ENCODE results near the gene PSMD11.

Gene PSMD11

GRCh38 chr17:32461498-32461852 is 17.2 kb downstream of the PSMD11 start:
- Histone ChIP-seq H3K4ac (ENCODE audit: low read depth, low read length) (no peak overlapping the region), H3K4me1 (ENCODE audit: control insufficient read depth in 1 of 2, insufficient read depth in 2 of 2, low read length in 2 of 2) (no peaks in the 10 kb centered on the region), H3K79me2 (ENCODE audit: control insufficient read depth, insufficient read depth, low read length, poor library complexity) (no peaks in the 10 kb centered on the region), H3K23ac (ENCODE audit: low read length) (no peak overlapping the region), H4K12ac (ENCODE audit: low read depth, low read length) (no peak overlapping the region), H2BK5ac (ENCODE audit: low read depth, low read length, poor library complexity) (no peak overlapping the region), H2AK5ac (ENCODE audit: low read length) (no peak overlapping the region), H3K9me3 (ENCODE audit: insufficient read depth, low read depth, low read length) (no peaks in the 10 kb centered on the region), H3K14ac (ENCODE audit: low read length) (no peak overlapping the region), H3K4me3 (ENCODE audit: low read depth, low read length) (no peak overlapping the region), H3K18ac (ENCODE audit: low read length) (no peak overlapping the region), H3K27me3 (ENCODE audit: insufficient read depth, low read length) (no peaks in the 10 kb centered on the region), H2AFZ (ENCODE audit: insufficient read depth, low read length, poor library complexity) (no peak overlapping the region), H3K4me2 (ENCODE audit: low read length) (no peak overlapping the region), H2BK120ac (ENCODE audit: insufficient read depth, low read length, poor library complexity) (no peak overlapping the region), H3K27ac (ENCODE audit: low read depth, low read length) (no peak overlapping the region), H3K9ac (ENCODE audit: low read length) (no peak overlapping the region), H3K79me1 (ENCODE audit: low read length) (no peaks in the 10 kb centered on the region), H2BK12ac (ENCODE audit: low read length) (no peak overlapping the region), H4K91ac (ENCODE audit: low read depth, low read length) (no peak overlapping the region), H3K36me3 (ENCODE audit: control insufficient read depth in 1 of 2, insufficient read depth in 2 of 2, low read length in 2 of 2) (peaks cover 35 to 54% of the 10 kb centered on the region in 2 experiments), H4K8ac (ENCODE audit: low read depth, low read length) (no peak overlapping the region)
- no peak for DNase-seq
- no CpG with 5 or more reads among the region's 4 CpGs for WGBS (ENCODE audit: extremely low coverage, insufficient coverage, insufficient read length)

DNA sequence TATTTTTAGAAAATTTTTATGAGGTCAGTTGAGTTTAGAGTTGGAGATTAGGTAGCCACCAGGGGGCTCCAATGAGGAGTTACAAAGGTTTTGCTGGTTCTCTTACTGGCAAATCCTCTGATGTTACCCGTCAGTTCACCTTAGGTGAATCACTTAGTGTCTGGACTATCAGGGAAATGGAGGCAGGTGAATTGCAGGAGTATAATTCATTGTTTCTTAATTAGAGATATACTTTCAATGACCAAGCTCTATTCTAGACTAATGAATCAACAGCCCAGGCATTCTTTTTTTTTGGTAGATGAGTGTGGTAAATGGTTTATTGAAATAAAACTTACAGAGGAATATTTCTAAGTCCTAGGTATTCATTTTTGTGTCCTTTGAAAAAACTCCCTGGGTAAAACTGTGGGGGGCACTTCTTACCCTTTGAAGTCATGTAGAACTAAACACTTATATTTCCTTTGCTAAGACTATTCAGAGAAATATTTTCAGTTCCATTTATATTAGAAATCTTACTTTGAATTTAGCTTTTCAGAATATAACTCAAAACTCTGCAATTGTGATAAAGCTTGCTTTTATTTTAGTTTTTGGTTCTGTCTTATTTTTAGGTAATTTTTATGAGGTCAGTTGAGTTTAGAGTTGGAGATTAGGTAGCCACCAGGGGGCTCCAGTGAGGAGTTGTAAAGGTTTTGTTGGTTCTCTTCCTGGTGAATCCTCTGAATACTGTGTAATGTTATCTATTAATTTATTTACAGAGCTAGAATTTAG is 17.7 kb downstream of the PSMD11 start:
- H3K4me1 ChIP-seq (ENCODE audit: control insufficient read depth in 1 of 2, insufficient read depth in 2 of 2, low read length in 2 of 2), result no peaks in the 10 kb centered on the region
- no peak overlapping the region for H3K4me3 ChIP-seq (ENCODE audit: low read depth, low read length)
- H2AK5ac ChIP-seq (ENCODE audit: low read length), result no peak overlapping the region
- H3K14ac ChIP-seq (ENCODE audit: low read length), result no peak overlapping the region
- H3K36me3 ChIP-seq (ENCODE audit: control insufficient read depth in 1 of 2, insufficient read depth in 2 of 2, low read length in 2 of 2), result peaks cover 33 to 54% of the 10 kb centered on the region in 2 experiments
- H2AFZ ChIP-seq (ENCODE audit: insufficient read depth, low read length, poor library complexity), result no peak overlapping the region
- H4K8ac ChIP-seq (ENCODE audit: low read depth, low read length), result no peak overlapping the region
- no CpG with 5 or more reads among the region's 1 CpG for WGBS (ENCODE audit: extremely low coverage, insufficient coverage, insufficient read length)
- no peak overlapping the region for H3K18ac ChIP-seq (ENCODE audit: low read length)
- H4K91ac ChIP-seq (ENCODE audit: low read depth, low read length), result no peak overlapping the region
- H4K12ac ChIP-seq (ENCODE audit: low read depth, low read length), result no peak overlapping the region
- no peak overlapping the region for H2BK12ac ChIP-seq (ENCODE audit: low read length)
- H3K4ac ChIP-seq (ENCODE audit: low read depth, low read length), result no peak overlapping the region
- DNase-seq, result peak; percentile 68 to 87
- H3K27me3 ChIP-seq (ENCODE audit: insufficient read depth, low read length), result no peaks in the 10 kb centered on the region
- H2BK120ac ChIP-seq (ENCODE audit: insufficient read depth, low read length, poor library complexity), result no peak overlapping the region
- no peak overlapping the region for H3K9ac ChIP-seq (ENCODE audit: low read length)
- no peak overlapping the region for H3K23ac ChIP-seq (ENCODE audit: low read length)
- no peak overlapping the region for H2BK5ac ChIP-seq (ENCODE audit: low read depth, low read length, poor library complexity)
- no peak overlapping the region for H3K27ac ChIP-seq (ENCODE audit: low read depth, low read length)
- no peaks in the 10 kb centered on the region for H3K79me2 ChIP-seq (ENCODE audit: control insufficient read depth, insufficient read depth, low read length, poor library complexity)
- H3K4me2 ChIP-seq (ENCODE audit: low read length), result no peak overlapping the region
- H3K9me3 ChIP-seq (ENCODE audit: insufficient read depth, low read depth, low read length), result no peaks in the 10 kb centered on the region
- H3K79me1 ChIP-seq (ENCODE audit: low read length), result no peaks in the 10 kb centered on the region

GRCh38 chr17:32463304-32463703 is 19.0 kb downstream of the PSMD11 start:
- no peak overlapping the region for H2BK5ac ChIP-seq (ENCODE audit: low read depth, low read length, poor library complexity)
- DNase-seq, result no peak
- H3K27ac ChIP-seq (ENCODE audit: low read depth, low read length), result no peak overlapping the region
- H2BK120ac ChIP-seq (ENCODE audit: insufficient read depth, low read length, poor library complexity), result no peak overlapping the region
- no peak overlapping the region for H2AK5ac ChIP-seq (ENCODE audit: low read length)
- no peak overlapping the region for H3K4me3 ChIP-seq (ENCODE audit: low read depth, low read length)
- H3K14ac ChIP-seq (ENCODE audit: low read length), result no peak overlapping the region
- no peak overlapping the region for H3K9ac ChIP-seq (ENCODE audit: low read length)
- no peak overlapping the region for H2AFZ ChIP-seq (ENCODE audit: insufficient read depth, low read length, poor library complexity)
- no peaks in the 10 kb centered on the region for H3K4me1 ChIP-seq (ENCODE audit: control insufficient read depth in 1 of 2, insufficient read depth in 2 of 2, low read length in 2 of 2)
- no peak overlapping the region for H3K18ac ChIP-seq (ENCODE audit: low read length)
- no peak overlapping the region for H3K4ac ChIP-seq (ENCODE audit: low read depth, low read length)
- WGBS (ENCODE audit: extremely low coverage, insufficient coverage, insufficient read length), result no CpG with 5 or more reads among the region's 3 CpGs
- H3K27me3 ChIP-seq (ENCODE audit: insufficient read depth, low read length), result no peaks in the 10 kb centered on the region
- H3K79me1 ChIP-seq (ENCODE audit: low read length), result no peaks in the 10 kb centered on the region
- no peak overlapping the region for H3K23ac ChIP-seq (ENCODE audit: low read length)
- no peak overlapping the region for H3K4me2 ChIP-seq (ENCODE audit: low read length)
- no peak overlapping the region for H4K91ac ChIP-seq (ENCODE audit: low read depth, low read length)
- no peaks in the 10 kb centered on the region for H3K79me2 ChIP-seq (ENCODE audit: control insufficient read depth, insufficient read depth, low read length, poor library complexity)
- H2BK12ac ChIP-seq (ENCODE audit: low read length), result no peak overlapping the region
- no peaks in the 10 kb centered on the region for H3K9me3 ChIP-seq (ENCODE audit: insufficient read depth, low read depth, low read length)
- H4K12ac ChIP-seq (ENCODE audit: low read depth, low read length), result no peak overlapping the region
- no peak overlapping the region for H4K8ac ChIP-seq (ENCODE audit: low read depth, low read length)
- peaks cover 34 to 54% of the 10 kb centered on the region in 2 experiments for H3K36me3 ChIP-seq (ENCODE audit: control insufficient read depth in 1 of 2, insufficient read depth in 2 of 2, low read length in 2 of 2)

DNA sequence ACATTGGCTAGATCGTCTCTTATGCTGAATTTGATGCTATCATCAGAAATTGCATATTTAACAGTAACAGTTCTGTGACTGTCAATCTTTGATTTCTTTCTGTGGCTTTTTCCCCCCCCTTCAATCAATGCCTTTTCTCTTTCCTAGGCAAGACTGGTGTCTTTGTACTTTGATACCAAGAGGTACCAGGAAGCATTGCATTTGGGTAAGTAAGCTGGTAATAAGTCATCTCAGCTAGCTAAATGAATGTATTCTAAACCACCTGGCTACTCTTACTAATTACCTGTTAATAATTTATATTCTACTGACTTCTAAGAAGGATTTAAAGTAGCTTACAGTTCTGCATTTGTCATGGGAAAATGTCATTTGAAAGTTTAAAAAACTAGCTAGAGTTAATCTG is 20.1 kb downstream of the PSMD11 start:
- H3K27me3 ChIP-seq (ENCODE audit: insufficient read depth, low read length), result no peaks in the 10 kb centered on the region
- H3K4ac ChIP-seq (ENCODE audit: low read depth, low read length), result no peak overlapping the region
- H3K79me2 ChIP-seq (ENCODE audit: control insufficient read depth, insufficient read depth, low read length, poor library complexity), result no peaks in the 10 kb centered on the region
- no peak overlapping the region for H3K27ac ChIP-seq (ENCODE audit: low read depth, low read length)
- H3K4me2 ChIP-seq (ENCODE audit: low read length), result no peak overlapping the region
- no peak overlapping the region for H2BK12ac ChIP-seq (ENCODE audit: low read length)
- no peak overlapping the region for H2BK5ac ChIP-seq (ENCODE audit: low read depth, low read length, poor library complexity)
- no peaks in the 10 kb centered on the region for H3K9me3 ChIP-seq (ENCODE audit: insufficient read depth, low read depth, low read length)
- no CpG with 5 or more reads among the region's 1 CpG for WGBS (ENCODE audit: extremely low coverage, insufficient coverage, insufficient read length)
- H3K9ac ChIP-seq (ENCODE audit: low read length), result no peak overlapping the region
- H3K18ac ChIP-seq (ENCODE audit: low read length), result no peak overlapping the region
- no peak overlapping the region for H2AFZ ChIP-seq (ENCODE audit: insufficient read depth, low read length, poor library complexity)
- DNase-seq, result no peak
- H4K12ac ChIP-seq (ENCODE audit: low read depth, low read length), result no peak overlapping the region
- no peak overlapping the region for H4K8ac ChIP-seq (ENCODE audit: low read depth, low read length)
- H3K4me1 ChIP-seq (ENCODE audit: control insufficient read depth in 1 of 2, insufficient read depth in 2 of 2, low read length in 2 of 2), result no peaks in the 10 kb centered on the region
- no peak overlapping the region for H3K4me3 ChIP-seq (ENCODE audit: low read depth, low read length)
- H3K23ac ChIP-seq (ENCODE audit: low read length), result no peak overlapping the region
- H3K36me3 ChIP-seq (ENCODE audit: control insufficient read depth in 1 of 2, insufficient read depth in 2 of 2, low read length in 2 of 2), result peaks cover 36 to 53% of the 10 kb centered on the region in 2 experiments
- no peak overlapping the region for H2AK5ac ChIP-seq (ENCODE audit: low read length)
- no peak overlapping the region for H4K91ac ChIP-seq (ENCODE audit: low read depth, low read length)
- H3K79me1 ChIP-seq (ENCODE audit: low read length), result no peaks in the 10 kb centered on the region
- no peak overlapping the region for H3K14ac ChIP-seq (ENCODE audit: low read length)
- no peak overlapping the region for H2BK120ac ChIP-seq (ENCODE audit: insufficient read depth, low read length, poor library complexity)

Measured in trophoblast cell (in vitro differentiated cells and primary cell).